ENCODE measurements around the gene PTPRT. TPM values are rescaled to one million over a fixed set of nuclear protein-coding genes. Genes with fewer than 3 reads are reported as not detected.

Gene PTPRT
- total RNA-seq, 6 experiments from 2014 or later: not detected

GRCh38 chr20:42988319-42988718 lies 201.4 kb downstream of the PTPRT start:
- no peak for TF ChIP-seq CTCF (IDR thresholded peaks at IDR 0.05)
- H3K27ac Mint-ChIP-seq: no peak overlapping the region
- peaks cover 4% of the 10 kb centered on the region for H3K36me3 Mint-ChIP-seq (ENCODE audit: low read depth)
- peaks cover 69% of the 10 kb centered on the region for H3K9me3 Mint-ChIP-seq
- H3K4me1 Mint-ChIP-seq (ENCODE audit: low read depth): no peaks in the 10 kb centered on the region
- no peak overlapping the region for H3K4me3 Mint-ChIP-seq
- H3K27me3 Mint-ChIP-seq (ENCODE audit: insufficient read depth): no peaks in the 10 kb centered on the region
- DNase-seq: no peak

GRCh38 chr20:42987376-42988114 lies 202.2 kb downstream of the PTPRT start:
- Mint-ChIP-seq H3K27me3 (ENCODE audit: insufficient read depth) (no peaks in the 10 kb centered on the region), H3K27ac (no peak overlapping the region), H3K4me1 (ENCODE audit: low read depth) (no peaks in the 10 kb centered on the region), H3K4me3 (no peak overlapping the region), H3K9me3 (peaks cover 72% of the 10 kb centered on the region), H3K36me3 (ENCODE audit: low read depth) (peaks cover 4% of the 10 kb centered on the region)
- no peak for TF ChIP-seq CTCF (IDR thresholded peaks at IDR 0.05)
- no peak for DNase-seq

- no peaks in the 10 kb centered on the region for H3K27me3 Mint-ChIP-seq (ENCODE audit: insufficient read depth)
Measured at GRCh38 chr20:42986143-42986773, 203.4 kb downstream of the PTPRT start.

GRCh38 chr20:42985628-42986027 lies 204.1 kb downstream of the PTPRT start:
- TF ChIP-seq CTCF (IDR thresholded peaks at IDR 0.05): no peak
- Mint-ChIP-seq H3K9me3 (peaks cover 75% of the 10 kb centered on the region), H3K27ac (no peak overlapping the region), H3K27me3 (ENCODE audit: insufficient read depth) (no peaks in the 10 kb centered on the region), H3K4me1 (ENCODE audit: low read depth) (no peaks in the 10 kb centered on the region), H3K36me3 (ENCODE audit: low read depth) (peaks cover 4% of the 10 kb centered on the region), H3K4me3 (no peak overlapping the region)
- DNase-seq: no peak

More at GRCh38 chr20:42986143-42986773, 203.4 kb downstream of the PTPRT start:
- no peak overlapping the region for H3K4me3 Mint-ChIP-seq
- no peak overlapping the region for H3K27ac Mint-ChIP-seq
- no peak for TF ChIP-seq CTCF (IDR thresholded peaks at IDR 0.05)
- H3K4me1 Mint-ChIP-seq (ENCODE audit: low read depth): no peaks in the 10 kb centered on the region
- peaks cover 72% of the 10 kb centered on the region for H3K9me3 Mint-ChIP-seq
- H3K36me3 Mint-ChIP-seq (ENCODE audit: low read depth): peaks cover 4% of the 10 kb centered on the region
- no peak for DNase-seq

GRCh38 chr20:42982218-42982617 lies 207.5 kb downstream of the PTPRT start:
- Mint-ChIP-seq H3K9me3 (peaks cover 61% of the 10 kb centered on the region), H3K4me1 (ENCODE audit: low read depth) (no peaks in the 10 kb centered on the region), H3K27me3 (ENCODE audit: insufficient read depth) (no peaks in the 10 kb centered on the region), H3K27ac (no peak overlapping the region), H3K36me3 (ENCODE audit: low read depth) (peaks cover 4% of the 10 kb centered on the region), H3K4me3 (no peak overlapping the region)
- TF ChIP-seq CTCF (IDR thresholded peaks at IDR 0.05): no peak
- DNase-seq: no peak
